Epithelial cell of prostate (primary cell): Measurements from ENCODE around the gene PICK1.

Experiments
- DNase-seq: peaks from one replicate; pipeline ENCODE4 v3.0.0-alpha.2; 2011; ENCODE audit warnings: low read depth, low spot score
- H3K27ac ChIP-seq: fragments of 450-650 bp; 2 replicates; pipeline ENCODE4 v1.5.1; 2017; ENCODE audit warnings: mild to moderate bottlenecking

Gene PICK1

GRCh38 chr22:38043151-38044039, 13.8 kb upstream of the PICK1 start:
- no peak overlapping the region for H3K27ac ChIP-seq

DNA sequence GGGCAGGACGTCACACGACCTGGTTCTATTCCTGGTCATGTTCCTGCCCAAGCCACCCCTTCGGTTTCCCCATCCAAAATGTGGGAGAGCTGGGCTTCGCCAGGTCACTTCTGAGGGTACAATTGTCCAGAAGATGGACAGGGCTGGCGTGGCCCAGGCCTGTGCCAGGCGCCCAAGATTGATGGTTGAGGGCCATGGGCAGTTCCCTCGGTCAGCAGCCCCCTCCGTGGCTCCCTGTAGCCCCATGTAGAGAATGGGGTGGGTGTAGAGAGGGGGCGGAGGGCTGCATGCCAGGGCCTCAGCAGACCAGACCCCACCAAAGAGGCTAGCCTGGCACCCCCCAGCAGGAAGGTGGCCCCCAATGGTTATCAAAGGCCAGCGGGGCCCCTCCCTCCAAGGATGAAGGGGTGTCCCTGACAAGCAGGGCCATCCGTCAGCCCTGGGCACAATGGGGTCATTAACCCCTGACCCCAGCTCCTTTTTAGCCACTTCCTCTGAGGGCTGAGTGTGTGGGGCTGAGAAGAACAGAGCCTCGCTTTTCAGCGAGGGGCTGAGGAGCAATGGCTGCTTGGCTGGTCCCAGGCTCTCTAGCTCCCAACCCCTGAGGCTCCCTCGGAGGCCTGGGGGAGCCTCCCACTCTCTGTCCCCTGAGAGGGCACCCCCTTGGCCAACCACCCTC, 11.0 kb upstream of the PICK1 start:
- H3K27ac ChIP-seq: no peak overlapping the region
- DNase-seq: no peak

More at GRCh38 chr22:38043151-38044039, 13.8 kb upstream of the PICK1 start:
- no peak for DNase-seq

DNA sequence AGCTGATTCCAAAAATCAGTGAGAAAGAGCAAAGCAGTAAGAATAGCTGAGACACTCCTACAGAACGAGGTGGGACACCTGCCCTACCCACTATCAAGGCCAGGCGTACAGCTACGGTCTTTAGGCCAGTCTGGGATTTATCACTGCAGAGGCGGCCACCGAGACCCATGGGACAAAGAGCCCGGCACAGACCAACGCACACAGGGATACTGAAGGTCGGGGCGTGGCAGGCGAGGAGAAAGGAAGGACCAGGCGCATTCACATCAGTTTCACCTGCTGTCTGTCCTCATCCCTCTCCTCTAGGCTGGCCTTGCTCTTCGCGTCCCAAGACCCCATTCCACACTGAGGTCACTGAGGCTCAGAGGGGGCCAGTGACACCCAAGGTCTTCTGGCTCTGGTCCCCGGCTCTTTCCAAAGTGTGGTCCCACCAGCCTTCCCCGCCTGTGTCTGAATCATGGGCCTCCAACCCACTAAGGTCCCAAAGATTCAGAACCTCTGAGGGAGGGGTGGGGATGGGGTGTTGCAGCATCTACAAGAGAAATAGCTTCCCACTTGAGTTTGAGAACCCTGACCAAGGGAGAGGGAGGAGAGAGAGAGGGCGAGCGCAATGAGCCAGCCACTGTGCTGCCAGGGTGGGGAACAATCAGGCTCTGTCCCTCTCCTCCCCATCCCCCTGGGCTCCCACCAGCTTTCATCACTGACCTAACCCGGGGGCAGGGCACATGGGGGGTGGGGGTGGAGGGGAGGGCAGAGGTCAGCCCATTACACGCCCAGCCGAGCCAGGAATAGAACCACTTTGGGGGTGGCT, 7.2 kb upstream of the PICK1 start:
- no peak overlapping the region for H3K27ac ChIP-seq
- no peak for DNase-seq

DNA sequence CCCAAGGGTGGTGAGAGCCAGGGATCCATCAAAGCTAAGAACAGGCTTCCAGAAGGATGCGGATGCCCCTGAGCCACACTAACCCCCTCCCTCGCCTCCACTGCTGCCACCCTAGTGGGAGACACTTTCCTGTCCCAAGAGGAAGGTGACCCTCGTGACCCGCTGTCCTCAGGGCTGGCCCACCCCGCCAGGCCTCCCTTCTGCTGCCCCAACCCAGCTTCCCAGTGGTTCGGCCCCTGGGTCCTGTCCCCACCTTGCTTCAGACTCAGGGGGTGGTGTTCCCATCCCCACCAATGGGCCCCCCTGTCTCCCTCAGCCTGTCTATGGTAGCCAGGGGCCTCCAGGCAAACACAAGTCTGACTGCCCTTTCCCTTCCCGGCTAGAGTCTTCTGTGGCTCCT, 6.5 kb upstream of the PICK1 start:
- H3K27ac ChIP-seq: no peak overlapping the region
- no peak for DNase-seq

DNA sequence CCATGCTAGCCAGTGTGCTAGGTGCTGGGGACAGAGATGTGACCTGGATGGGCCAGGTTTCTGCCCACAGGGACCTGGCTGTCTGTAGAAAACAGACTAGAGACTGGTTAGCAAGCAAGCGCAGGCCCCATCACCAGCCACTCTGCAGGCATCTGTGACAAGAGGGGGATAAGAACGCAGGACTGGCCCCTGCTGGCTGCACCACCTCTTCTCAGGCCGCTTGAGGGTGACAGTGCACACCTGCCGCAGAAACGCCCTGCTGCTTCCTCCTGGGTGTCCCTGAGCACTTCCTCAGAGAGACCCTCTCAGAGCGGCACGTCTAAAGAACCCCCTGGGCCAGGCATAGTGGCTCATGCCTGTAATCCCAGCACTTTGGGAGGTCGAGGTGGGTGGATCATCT, 5.9 kb upstream of the PICK1 start:
- no peak overlapping the region for H3K27ac ChIP-seq
- no peak for DNase-seq

- H3K27ac ChIP-seq: no peak overlapping the region
- DNase-seq: peak; percentile 14
These were observed 5.0 kb upstream of the PICK1 start for GRCh38 chr22:38051900-38052862.

DNA sequence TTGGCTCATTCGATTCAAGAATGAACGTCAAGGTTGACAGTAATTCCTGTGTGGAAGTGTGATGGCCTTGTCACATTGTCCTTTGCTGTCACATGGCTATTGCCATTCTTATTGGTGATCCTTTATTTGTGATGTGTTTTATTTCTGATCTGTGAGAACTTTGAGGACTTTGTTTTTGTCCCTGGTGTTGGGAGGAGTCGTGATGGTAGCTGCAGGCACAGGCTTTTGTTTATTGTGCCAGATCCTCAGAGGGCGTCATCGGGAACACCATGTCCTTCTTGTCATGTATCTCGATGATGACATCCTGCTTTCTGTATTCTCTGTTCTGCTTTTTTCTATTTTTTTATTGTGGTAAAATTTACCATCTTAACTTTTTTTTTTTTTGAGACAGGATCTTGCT, 5.6 kb downstream of the PICK1 start:
- DNase-seq: no peak
- H3K27ac ChIP-seq: no peak overlapping the region

DNA sequence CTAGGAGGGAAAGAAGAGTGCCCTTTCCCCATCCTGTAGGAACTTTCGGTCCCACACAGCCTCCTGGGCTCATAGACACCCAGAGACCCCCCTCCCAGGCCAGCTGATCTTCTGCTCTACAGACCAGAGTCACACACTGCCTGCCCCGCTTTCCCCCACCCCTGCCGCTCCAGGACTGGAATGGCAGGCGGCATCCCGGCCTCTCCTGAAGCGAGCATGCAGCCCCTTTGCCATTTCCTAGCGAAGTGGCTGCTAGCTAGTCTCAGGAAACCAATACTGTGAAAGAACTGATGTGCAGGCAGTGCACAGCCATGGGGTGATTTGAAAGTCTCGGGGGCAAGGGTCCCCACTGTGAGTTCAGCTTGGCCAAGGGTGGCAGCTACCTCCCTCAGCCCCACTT, 8.3 kb downstream of the PICK1 start:
- H3K27ac ChIP-seq: no peak overlapping the region
- DNase-seq: no peak

GRCh38 chr22:38066381-38067027, 9.3 kb downstream of the PICK1 start:
- H3K27ac ChIP-seq: no peak overlapping the region
- DNase-seq: no peak

- no peak overlapping the region for H3K27ac ChIP-seq
- DNase-seq: no peak
These were observed 9.8 kb downstream of the PICK1 start for GRCh38 chr22:38067028-38067415.

- DNase-seq: no peak
- no peak overlapping the region for H3K27ac ChIP-seq
These were observed 10.7 kb downstream of the PICK1 start for GRCh38 chr22:38067761-38068360.

DNA sequence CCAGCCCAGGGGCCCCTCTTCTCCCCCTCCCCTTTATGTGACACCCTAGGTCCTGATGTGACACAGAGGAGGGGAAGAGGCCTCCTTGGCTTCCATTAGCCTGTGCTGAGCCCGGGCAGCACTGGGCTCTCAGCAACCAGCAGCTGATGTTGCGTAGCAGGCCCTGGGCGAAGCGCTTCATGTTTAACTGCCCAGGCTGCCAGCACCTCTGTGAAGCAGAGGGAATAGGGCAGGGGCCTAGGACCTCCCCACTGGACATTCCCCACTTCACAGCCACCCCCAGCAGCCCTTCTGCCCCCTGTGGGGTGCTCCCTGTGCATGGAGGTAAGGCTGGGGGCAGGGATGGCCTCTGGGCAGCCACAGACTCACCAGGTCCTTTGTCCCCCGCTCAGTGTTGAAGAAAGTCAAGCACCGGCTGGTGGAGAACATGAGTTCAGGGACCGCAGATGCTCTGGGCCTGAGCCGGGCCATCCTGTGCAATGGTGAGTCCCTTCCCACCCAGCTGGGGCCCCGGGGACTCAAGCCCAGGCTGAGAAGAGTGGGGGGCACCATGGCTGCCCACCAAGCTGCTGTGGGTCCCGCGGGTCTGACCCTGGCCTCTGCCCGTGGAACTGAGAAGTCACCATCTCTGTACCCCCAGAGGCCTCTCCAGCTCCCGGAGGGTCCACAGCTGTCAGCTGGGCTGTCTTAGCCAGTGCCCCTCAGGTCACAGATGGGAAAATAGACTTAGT, 11.6 kb downstream of the PICK1 start:
- no peak overlapping the region for H3K27ac ChIP-seq
- no peak for DNase-seq

- no peak overlapping the region for H3K27ac ChIP-seq
- DNase-seq: no peak
These were observed 12.4 kb downstream of the PICK1 start for GRCh38 chr22:38069372-38070249.

GRCh38 chr22:38070250-38070921, 13.2 kb downstream of the PICK1 start:
- DNase-seq: no peak
- H3K27ac ChIP-seq: no peak overlapping the region

DNA sequence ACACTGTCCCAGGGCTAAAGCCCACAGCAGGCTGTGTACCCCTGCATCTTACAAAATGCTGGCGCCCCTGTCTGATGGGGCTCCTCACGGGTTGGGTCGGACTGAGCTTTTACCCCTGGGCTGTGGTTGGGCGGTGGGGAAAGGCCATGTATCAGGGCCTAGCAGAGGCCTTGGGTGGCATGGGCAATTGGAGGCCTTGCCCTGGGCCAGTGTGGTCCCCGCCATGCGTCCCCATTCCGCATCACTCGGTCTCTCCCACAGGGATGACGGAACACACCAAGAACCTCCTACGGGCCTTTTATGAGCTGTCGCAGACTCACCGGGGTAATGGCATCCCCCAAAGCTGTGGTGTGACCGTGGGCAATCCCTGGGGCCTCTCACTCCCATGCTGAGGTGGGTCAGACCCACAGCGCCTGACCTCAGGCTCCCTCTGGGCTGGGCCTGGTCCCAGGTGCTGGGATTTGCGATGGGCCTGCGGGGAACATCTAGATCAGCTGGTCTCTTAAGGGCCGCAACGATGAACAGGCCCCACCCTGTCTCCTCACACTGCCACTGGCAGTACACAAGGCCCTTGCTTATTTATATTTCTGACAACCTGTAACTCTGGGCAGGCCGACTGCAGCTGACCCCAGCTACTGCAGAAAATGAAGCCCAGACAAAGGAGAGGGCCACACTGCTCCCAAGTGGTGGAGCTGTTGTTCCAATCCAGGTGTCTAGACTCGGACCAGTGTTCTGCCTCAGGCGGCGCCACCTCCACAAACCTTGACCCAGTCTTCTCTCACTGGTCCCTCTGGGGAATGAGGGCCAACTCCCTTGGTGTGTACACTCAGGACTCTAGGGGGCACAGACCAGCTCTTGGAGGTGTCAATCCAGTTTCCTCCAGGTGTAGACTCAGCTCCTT, 14.5 kb downstream of the PICK1 start:
- no peak for DNase-seq
- no peak overlapping the region for H3K27ac ChIP-seq
